HCEC 1CT (cell line): ENCODE data around the gene COPZ2.
A peak's percentile ranks its signal among the peaks of the same experiment; 100 is the strongest.

Experiments
- DNase-seq: peaks from one replicate; pipeline ENCODE4 v3.0.0-alpha.2; 2017

Gene COPZ2

DNA sequence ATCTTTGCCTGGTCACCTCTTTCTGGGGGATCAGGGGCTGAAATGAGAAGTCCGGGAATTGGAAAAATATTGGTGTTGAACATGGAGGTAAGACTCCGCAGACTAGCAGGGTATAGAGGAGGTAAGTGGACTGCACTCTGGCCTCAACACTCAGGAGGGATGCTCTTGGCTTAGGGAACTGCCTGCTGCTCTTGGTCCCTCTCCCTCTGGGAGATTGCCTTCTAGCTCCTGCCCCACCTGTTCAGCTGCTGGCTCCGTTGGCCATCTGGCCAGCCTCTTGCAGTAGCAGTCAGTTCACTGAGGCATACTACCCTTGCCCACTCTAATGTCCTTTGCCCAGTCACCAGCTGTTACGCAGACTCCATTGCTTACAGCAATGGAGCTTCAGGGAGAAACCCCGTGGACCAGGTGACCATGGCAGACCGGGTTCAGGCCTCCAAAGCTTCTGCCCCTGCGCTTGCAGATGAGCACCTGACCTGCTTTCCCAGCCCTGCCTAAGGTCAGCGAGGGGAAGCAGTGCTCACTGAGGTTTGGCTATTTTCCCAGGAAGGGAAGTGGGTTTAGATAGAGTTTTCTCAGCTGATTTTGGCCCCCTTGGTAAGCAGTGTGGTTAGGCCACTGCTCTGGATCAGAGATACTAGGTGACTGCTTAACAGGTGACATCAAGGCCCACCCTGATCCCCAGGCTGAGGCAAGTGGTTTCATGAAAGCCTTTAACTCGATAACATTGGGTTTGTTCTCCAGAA lies 54.8 kb downstream of the COPZ2 start:
- DNase-seq = no peak

DNA sequence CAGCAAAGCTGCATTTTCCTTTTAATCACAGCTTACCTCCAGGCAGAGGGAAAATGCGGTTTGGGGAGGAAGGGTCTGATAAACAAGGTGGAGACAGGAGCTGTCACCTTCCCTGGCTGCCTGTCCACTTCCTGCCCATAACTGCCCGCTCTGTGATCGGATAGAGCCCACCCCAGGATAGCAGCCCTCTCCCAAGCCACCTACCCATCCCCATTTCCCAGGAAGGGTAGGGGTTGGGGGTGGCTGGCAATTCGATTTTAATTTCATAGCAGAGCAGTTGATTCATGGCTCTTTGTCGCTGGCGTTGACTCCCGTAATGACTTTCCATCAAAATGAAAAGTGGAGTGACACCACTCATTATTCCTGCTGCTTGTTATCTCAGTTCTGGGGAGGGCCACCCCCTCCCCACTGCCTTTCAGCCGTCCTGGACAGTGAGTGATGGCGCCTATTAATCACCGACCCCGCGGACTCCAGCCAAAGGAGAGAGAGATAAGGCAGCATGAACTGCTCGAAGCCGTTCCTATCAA lies 55.4 kb downstream of the COPZ2 start:
- no peak for DNase-seq

DNA sequence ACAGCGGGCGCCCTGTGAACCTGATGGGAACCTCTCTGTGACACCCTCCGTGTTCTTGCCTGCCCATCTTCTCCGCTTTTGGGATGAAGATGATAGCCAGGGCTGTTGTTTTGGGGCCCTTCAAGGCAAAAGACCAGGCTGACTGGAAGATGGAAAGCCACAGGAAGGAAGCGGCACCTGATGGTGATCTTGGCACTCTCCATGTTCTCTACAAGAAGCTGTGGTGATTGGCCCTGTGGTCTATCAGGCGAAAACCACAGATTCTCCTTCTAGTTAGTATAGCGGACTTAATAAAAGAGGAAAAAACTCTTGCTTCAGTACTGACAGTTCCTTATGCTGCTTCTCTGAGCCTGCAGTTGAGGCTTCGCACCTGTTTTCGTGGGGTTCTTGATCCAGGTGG lies 56.1 kb downstream of the COPZ2 start:
- DNase-seq = no peak

DNA sequence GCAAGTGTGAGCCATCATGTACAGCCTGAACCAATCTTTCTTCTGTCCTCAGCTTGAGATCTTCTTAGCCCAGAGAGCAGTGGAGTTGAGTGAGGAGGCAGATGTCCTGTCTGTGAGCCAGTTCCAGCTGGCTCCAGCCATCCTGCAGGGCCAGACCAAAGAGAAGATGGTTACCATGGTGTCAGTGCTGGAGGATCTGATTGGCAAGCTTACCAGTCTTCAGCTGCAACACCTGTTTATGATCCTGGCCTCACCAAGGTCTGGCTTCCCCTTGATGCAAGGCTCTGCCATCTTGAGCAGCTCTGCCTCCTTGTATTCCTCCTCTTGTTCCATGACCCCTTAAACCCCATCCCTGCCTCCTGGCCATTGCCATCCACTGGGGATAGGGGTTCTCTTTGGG lies 57.1 kb downstream of the COPZ2 start:
- DNase-seq = no peak

DNA sequence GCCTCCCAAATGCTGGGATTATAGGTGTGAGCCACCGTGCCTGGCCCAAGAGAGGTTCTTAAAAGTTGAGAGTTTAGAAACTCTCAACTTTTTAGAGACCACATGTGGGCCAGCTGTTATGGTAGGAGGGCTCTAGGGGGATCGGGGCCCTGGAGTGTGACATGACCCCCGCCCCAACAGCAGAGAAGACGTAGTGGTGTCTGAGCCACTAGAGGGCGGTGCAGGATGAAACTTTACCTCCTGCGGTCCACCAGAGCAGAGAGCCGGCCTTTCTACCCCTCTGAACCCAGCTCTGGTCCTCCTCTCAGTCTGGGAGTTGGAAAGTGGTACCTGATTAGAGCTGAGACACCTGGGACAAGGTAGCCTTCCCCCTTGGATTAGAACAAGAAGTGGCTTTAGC lies 59.3 kb downstream of the COPZ2 start:
- DNase-seq = peak; percentile 43
